ENCODE measurements around the gene BSN. TPM values are rescaled to one million over a fixed set of nuclear protein-coding genes. Genes with fewer than 3 reads are reported as not detected.
A peak's percentile ranks its signal among the peaks of the same experiment; 100 is the strongest.

The BSN gene
- total RNA-seq, 1 donor from 2014 or later, result 0.62 TPM

GRCh38 chr3:49716691-49717210 lies 162.5 kb downstream of the BSN start:
- intact Hi-C loops (cut with DNase I), result no loop called here
- no peak for ATAC-seq
- peak; percentile 54 for DNase-seq (ENCODE audit: low spot score)

GRCh38 chr3:49717211-49717958 lies 163.1 kb downstream of the BSN start:
- DNase-seq (ENCODE audit: low spot score), result peak; percentile 55
- ATAC-seq, result no peak
- intact Hi-C loops (cut with DNase I), result no loop called here

GRCh38 chr3:49717959-49718857 lies 163.9 kb downstream of the BSN start:
- no peak for ATAC-seq
- DNase-seq (ENCODE audit: low spot score), result no peak
- intact Hi-C loops (cut with DNase I), result no loop called here

- intact Hi-C loops (cut with DNase I), result no loop called here
- ATAC-seq (no peak), DNase-seq (ENCODE audit: low spot score) (peak; percentile 64)
Measured at GRCh38 chr3:49718858-49719213, 164.6 kb downstream of the BSN start.

GRCh38 chr3:49719214-49719884 lies 165.1 kb downstream of the BSN start, which contains the start of gene AMIGO3:
Gene AMIGO3 (minus strand): TSS chr3:49719684. CDS start chr3:49719465, 219 bp downstream.
- intact Hi-C loops (cut with DNase I), result no loop called here
- ATAC-seq, result peak; percentile 87
- peak; percentile 98 for DNase-seq (ENCODE audit: low spot score)

Other genes with a start within 250 kb of the BSN start
- gene USP4, start 214.4 kb upstream of the BSN start, total RNA-seq, result 83.2 TPM
- gene GPX1, start 196.1 kb upstream of the BSN start, total RNA-seq, result 142 TPM
- 485 TPM for gene RHOA, start 142.5 kb upstream of the BSN start, total RNA-seq
- gene TCTA, start 142.1 kb upstream of the BSN start, total RNA-seq, result 28.5 TPM
- gene AMT, start 132.0 kb upstream of the BSN start, total RNA-seq, result 12.4 TPM
- gene NICN1, start 125.2 kb upstream of the BSN start, total RNA-seq, result 23.4 TPM
- gene DAG1, start 84.2 kb upstream of the BSN start, total RNA-seq, result 165 TPM
- 51.0 TPM for gene APEH, start 119.9 kb downstream of the BSN start, total RNA-seq
- 20.6 TPM for gene MST1, start 135.0 kb downstream of the BSN start, total RNA-seq
- 37.9 TPM for gene RNF123, start 135.1 kb downstream of the BSN start, total RNA-seq
- gene AMIGO3, start 165.2 kb downstream of the BSN start, total RNA-seq, result not detected
- 22.0 TPM for gene GMPPB, start 169.5 kb downstream of the BSN start, total RNA-seq
- gene IP6K1, start 232.1 kb downstream of the BSN start, total RNA-seq, result 47.6 TPM
- gene CDHR4, start 245.4 kb downstream of the BSN start, total RNA-seq, result 1.6 TPM
- 7.3 TPM for gene INKA1, start 248.8 kb downstream of the BSN start, total RNA-seq